Myocyte (in vitro differentiated cells): ENCODE data around the gene PDE12. TPM values are rescaled to one million over a fixed set of nuclear protein-coding genes. Genes with fewer than 3 reads are reported as not detected.
"Not testable (repeated sequence)": the region's sequence is repeated elsewhere in the genome, so short reads cannot be mapped to it uniquely, and the experiment has no call there.

Experiments used
- DNase-seq: peaks from one replicate; pipeline ENCODE4 v3.0.0-alpha.2; 2012; ENCODE audit warnings: low read depth
- total RNA-seq: library from RNA; depleted of rRNA; stranded (reverse); fragments of >200 nt; gene quantifications from 2 replicates; pipeline ENCODE4 v1.2.3, GENCODE V29; 2014

PDE12 gene
- total RNA-seq, 1 donor from 2014 or later, result 13.5 TPM

GRCh38 chr3:57586778-57587177, 30.7 kb downstream of the PDE12 start:
- no peak for DNase-seq

- DNase-seq, result no peak
These were observed 31.8 kb downstream of the PDE12 start for GRCh38 chr3:57587905-57588304.

GRCh38 chr3:57592306-57592705, 36.2 kb downstream of the PDE12 start:
- DNase-seq, result no peak

- DNase-seq, result no peak
These were observed 38.1 kb downstream of the PDE12 start for GRCh38 chr3:57594144-57594543.

- DNase-seq, result no peak
These were observed 38.5 kb downstream of the PDE12 start for GRCh38 chr3:57594576-57594975.

GRCh38 chr3:57596495-57597126, 40.5 kb downstream of the PDE12 start:
- DNase-seq, result peak; percentile 90

GRCh38 chr3:57597127-57597923, 41.3 kb downstream of the PDE12 start, which contains the start of gene ARF4:
Gene ARF4 (minus strand): TSS chr3:57597344. CDS start chr3:57597140, 204 bp downstream.
- peak; percentile 100 for DNase-seq

- no peak for DNase-seq
These were observed 42.8 kb downstream of the PDE12 start for GRCh38 chr3:57598765-57599360.

- no peak for DNase-seq
These were observed 44.1 kb downstream of the PDE12 start for GRCh38 chr3:57600195-57600594.

GRCh38 chr3:57604971-57605370, 48.9 kb downstream of the PDE12 start:
- DNase-seq, result no peak

GRCh38 chr3:57605683-57606082, 49.6 kb downstream of the PDE12 start:
- DNase-seq, result no peak

- not testable (repeated sequence) for DNase-seq
These were observed 55.8 kb downstream of the PDE12 start for GRCh38 chr3:57611870-57612269.

- no peak for DNase-seq
These were observed 60.2 kb downstream of the PDE12 start for GRCh38 chr3:57616233-57616632.

Other genes starting within 250 kb of the PDE12 start
- gene DNAH12, start 11.9 kb upstream of the PDE12 start, total RNA-seq, result 0.21 and 0.32 TPM in 2 replicates
- gene ARF4, start 41.1 kb downstream of the PDE12 start, total RNA-seq, result 212 and 287 TPM in 2 replicates
- gene DENND6A, start 136.8 kb downstream of the PDE12 start, total RNA-seq, result 12.6 and 15.4 TPM in 2 replicates
- 46.8 and 55.8 TPM in 2 replicates for gene SLMAP, start 200.0 kb downstream of the PDE12 start, total RNA-seq